ENCODE results near the gene BRD1.
"Not testable (repeated sequence)": the region's sequence is repeated elsewhere in the genome, so short reads cannot be mapped to it uniquely, and the experiment has no call there.

The BRD1 gene

DNA sequence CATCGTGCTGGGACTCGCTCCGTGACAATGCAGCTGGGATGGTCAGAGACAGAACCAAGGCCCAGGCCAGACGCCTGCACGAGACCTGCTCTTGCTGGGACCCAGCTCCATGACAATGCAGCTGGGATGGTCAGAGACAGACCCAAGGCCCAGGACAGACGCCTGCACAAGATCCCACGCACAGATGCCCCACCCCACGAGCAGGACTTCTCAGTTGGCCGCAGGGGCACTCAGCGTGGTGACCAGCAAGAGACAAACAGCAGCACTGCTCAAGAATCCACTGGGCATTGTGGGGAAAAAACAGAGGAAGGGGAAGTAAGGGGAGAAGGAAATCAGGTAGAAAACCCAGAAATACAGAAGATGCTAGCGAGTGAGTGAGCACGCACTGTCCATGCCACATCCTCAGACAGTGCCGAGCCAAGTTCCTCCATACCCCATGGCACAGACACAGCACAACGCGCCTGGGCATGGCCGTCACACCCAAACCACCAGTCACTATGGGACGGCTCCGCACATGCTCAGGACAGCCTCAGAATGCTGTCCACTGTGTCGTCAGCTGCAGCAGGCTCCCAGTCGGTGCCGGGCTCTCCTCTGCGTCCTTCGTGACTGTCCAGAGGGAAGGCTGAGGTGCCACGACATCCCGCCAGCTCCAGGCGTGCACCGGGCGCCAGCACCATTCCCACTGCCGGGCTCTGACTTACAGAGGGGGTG, 44.5 kb downstream of the BRD1 start:
- Histone ChIP-seq H3K27me3 (ENCODE audit: insufficient read depth, poor library complexity, severe bottlenecking) (no peaks in the 10 kb centered on the region), H3K4me3 (replicated peaks; ENCODE audit: insufficient read depth, low read length) (no peak overlapping the region), H3K27ac (replicated peaks) (no peak overlapping the region)
- no peak for DNase-seq (ENCODE audit: low read depth in 1 of 2, low spot score in 1 of 2)
- TF ChIP-seq, protein P1, sequence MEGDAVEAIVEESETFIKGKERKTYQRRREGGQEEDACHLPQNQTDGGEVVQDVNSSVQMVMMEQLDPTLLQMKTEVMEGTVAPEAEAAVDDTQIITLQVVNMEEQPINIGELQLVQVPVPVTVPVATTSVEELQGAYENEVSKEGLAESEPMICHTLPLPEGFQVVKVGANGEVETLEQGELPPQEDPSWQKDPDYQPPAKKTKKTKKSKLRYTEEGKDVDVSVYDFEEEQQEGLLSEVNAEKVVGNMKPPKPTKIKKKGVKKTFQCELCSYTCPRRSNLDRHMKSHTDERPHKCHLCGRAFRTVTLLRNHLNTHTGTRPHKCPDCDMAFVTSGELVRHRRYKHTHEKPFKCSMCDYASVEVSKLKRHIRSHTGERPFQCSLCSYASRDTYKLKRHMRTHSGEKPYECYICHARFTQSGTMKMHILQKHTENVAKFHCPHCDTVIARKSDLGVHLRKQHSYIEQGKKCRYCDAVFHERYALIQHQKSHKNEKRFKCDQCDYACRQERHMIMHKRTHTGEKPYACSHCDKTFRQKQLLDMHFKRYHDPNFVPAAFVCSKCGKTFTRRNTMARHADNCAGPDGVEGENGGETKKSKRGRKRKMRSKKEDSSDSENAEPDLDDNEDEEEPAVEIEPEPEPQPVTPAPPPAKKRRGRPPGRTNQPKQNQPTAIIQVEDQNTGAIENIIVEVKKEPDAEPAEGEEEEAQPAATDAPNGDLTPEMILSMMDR (IDR thresholded peaks at IDR 0.05; ENCODE audit: insufficient read depth, low read length): no peak
- TF ChIP-seq SPI1 (IDR thresholded peaks at IDR 0.05; ENCODE audit: borderline replicate concordance, low read depth): no peak

DNA sequence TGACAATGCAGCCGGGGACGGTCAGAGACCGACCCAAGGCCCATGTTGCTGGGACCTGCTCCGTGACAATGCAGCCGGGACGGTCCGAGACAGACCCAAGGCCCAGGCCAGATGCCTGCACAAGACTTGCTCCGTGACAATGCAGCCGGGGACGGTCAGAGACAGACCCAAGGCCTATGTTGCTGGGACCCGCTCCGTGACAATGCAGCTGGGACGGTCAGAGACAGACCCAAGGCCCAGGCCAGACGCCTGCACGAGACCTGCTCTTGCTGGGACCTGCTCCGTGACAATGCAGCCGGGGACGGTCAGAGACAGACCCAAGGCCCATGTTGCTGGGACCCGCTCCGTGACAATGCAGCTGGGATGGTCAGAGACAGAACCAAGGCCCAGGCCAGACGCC, 45.8 kb downstream of the BRD1 start:
- not testable (repeated sequence) for H3K27ac ChIP-seq (replicated peaks)

DNA sequence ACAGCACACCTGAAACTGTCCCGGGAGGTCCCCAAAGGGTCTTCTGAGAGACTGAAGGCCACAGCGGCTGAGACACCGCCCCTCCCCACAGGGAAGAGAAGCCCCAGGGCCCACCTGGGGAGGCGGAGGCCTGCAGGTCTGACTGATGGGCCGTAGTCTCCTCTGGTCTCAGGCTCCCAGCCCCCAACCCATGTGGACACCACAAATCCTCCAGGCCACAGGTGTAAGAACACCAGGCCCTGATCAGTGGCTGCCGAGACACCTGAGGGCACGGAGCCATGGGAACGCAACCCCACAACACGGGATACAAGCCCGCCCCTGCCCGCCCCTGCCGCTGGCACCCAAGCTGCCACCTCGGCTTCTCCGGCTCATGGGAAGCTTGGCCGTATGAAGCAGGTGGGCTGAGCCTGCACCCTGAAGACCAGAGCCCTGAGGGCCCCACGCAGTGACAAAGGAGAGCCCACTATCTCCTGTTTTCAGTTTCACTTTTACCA, 46.3 kb downstream of the BRD1 start:
- H3K27ac ChIP-seq (replicated peaks): no peak overlapping the region
- no peak for DNase-seq (ENCODE audit: low read depth in 1 of 2, low spot score in 1 of 2)
- no peak for TF ChIP-seq SPI1 (IDR thresholded peaks at IDR 0.05; ENCODE audit: borderline replicate concordance, low read depth)
- TF ChIP-seq POLR2AphosphoS5 (IDR thresholded peaks at IDR 0.05; ENCODE audit: low read depth): no peak
- TF ChIP-seq, protein P2, sequence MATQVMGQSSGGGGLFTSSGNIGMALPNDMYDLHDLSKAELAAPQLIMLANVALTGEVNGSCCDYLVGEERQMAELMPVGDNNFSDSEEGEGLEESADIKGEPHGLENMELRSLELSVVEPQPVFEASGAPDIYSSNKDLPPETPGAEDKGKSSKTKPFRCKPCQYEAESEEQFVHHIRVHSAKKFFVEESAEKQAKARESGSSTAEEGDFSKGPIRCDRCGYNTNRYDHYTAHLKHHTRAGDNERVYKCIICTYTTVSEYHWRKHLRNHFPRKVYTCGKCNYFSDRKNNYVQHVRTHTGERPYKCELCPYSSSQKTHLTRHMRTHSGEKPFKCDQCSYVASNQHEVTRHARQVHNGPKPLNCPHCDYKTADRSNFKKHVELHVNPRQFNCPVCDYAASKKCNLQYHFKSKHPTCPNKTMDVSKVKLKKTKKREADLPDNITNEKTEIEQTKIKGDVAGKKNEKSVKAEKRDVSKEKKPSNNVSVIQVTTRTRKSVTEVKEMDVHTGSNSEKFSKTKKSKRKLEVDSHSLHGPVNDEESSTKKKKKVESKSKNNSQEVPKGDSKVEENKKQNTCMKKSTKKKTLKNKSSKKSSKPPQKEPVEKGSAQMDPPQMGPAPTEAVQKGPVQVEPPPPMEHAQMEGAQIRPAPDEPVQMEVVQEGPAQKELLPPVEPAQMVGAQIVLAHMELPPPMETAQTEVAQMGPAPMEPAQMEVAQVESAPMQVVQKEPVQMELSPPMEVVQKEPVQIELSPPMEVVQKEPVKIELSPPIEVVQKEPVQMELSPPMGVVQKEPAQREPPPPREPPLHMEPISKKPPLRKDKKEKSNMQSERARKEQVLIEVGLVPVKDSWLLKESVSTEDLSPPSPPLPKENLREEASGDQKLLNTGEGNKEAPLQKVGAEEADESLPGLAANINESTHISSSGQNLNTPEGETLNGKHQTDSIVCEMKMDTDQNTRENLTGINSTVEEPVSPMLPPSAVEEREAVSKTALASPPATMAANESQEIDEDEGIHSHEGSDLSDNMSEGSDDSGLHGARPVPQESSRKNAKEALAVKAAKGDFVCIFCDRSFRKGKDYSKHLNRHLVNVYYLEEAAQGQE (IDR thresholded peaks at IDR 0.05; ENCODE audit: insufficient replicate concordance, low read depth): no peak
- TF ChIP-seq, protein P1 (IDR thresholded peaks at IDR 0.05; ENCODE audit: insufficient read depth, low read length): no peak
- TF ChIP-seq GABPA (IDR thresholded peaks at IDR 0.05; ENCODE audit: low read depth): no peak
- H3K27me3 ChIP-seq (ENCODE audit: insufficient read depth, poor library complexity, severe bottlenecking): no peaks in the 10 kb centered on the region
- no peak overlapping the region for H3K4me3 ChIP-seq (replicated peaks; ENCODE audit: insufficient read depth, low read length)

More for the DNA sequence above, 45.8 kb downstream of the BRD1 start:
- not testable (repeated sequence) for H3K4me3 ChIP-seq (replicated peaks; ENCODE audit: insufficient read depth, low read length); DNase-seq (ENCODE audit: low read depth in 1 of 2, low spot score in 1 of 2); H3K27me3 ChIP-seq (ENCODE audit: insufficient read depth, poor library complexity, severe bottlenecking)

DNA sequence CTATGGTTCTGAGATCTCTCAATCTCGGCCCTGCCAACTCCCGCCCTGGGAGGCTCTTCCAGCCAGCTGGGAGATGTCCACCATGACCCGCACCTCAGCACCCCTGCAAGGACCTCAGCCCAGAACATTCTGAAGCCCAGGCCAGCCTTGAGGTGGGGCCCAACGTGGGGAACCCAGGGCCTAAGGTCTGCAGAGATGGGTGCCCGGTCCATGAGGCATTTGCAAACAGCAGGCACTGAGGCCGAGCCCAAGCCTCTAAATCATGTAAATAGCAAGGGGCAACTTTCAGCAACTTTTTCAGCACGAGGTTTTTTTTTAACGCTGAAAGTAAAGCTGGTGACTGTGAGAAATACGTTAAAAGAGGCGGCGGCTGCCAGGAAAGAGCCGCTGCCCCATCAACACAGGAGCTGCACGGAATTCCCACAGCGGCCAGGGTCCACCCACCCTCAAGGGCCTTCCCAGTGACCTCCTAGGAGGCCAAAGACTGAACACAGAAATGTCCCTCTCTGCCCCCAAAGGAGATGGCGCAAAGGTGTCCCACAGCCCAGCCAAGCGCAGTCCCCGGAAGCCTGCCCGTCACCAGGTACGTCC, 46.9 kb downstream of the BRD1 start:
- no peak for DNase-seq (ENCODE audit: low read depth in 1 of 2, low spot score in 1 of 2)
- no peaks in the 10 kb centered on the region for H3K27me3 ChIP-seq (ENCODE audit: insufficient read depth, poor library complexity, severe bottlenecking)
- no peak overlapping the region for H3K27ac ChIP-seq (replicated peaks)
- H3K4me3 ChIP-seq (replicated peaks; ENCODE audit: insufficient read depth, low read length): no peak overlapping the region
- TF ChIP-seq, protein P2 (IDR thresholded peaks at IDR 0.05; ENCODE audit: insufficient replicate concordance, low read depth): no peak
- TF ChIP-seq POLR2AphosphoS5 (IDR thresholded peaks at IDR 0.05; ENCODE audit: low read depth) (no peak), SPI1 (IDR thresholded peaks at IDR 0.05; ENCODE audit: borderline replicate concordance, low read depth) (no peak), GABPA (IDR thresholded peaks at IDR 0.05; ENCODE audit: low read depth) (no peak)
- TF ChIP-seq, protein P1 (IDR thresholded peaks at IDR 0.05; ENCODE audit: insufficient read depth, low read length): no peak
